HG03039 (cell line): ENCODE measurements around the gene DET1.

ENCODE experiments used
- ATAC-seq: cut with Tn5 transposase; IDR thresholded peaks from one replicate; pipeline ENCODE4 v1.9.1; 2021; ENCODE audit warnings: mild to moderate bottlenecking, moderate library complexity; ENCODE audit not compliant: unreplicated experiment

Gene DET1

DNA sequence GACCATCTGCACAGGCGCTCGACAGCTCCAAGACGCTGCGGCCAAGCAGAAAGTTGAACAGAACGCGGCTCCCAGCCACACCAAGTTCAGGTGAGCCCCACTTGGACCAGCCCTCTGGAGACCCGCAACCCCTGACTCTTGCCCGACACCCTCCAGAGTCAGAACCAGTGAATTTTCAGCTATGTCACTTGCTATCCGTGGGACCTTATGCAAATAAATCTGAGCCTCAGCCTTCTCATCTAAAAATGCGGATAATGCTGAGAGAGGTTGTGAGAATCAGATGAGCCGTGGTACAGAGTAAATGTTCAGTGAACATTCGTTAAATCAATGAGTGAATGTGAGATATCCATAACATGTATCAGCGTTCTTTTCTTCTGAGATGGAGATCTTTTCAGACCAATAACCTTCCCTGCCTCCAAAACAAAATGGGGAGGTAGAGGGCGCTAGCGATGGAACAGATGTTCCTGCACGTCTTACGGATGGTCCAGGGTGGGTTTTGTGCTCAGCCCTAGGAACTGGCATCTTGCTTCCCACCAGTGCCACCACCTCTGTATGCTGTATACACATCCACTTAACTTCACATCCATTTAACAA is 78.4 kb downstream of the DET1 start:
- ATAC-seq = peak; percentile 7

DNA sequence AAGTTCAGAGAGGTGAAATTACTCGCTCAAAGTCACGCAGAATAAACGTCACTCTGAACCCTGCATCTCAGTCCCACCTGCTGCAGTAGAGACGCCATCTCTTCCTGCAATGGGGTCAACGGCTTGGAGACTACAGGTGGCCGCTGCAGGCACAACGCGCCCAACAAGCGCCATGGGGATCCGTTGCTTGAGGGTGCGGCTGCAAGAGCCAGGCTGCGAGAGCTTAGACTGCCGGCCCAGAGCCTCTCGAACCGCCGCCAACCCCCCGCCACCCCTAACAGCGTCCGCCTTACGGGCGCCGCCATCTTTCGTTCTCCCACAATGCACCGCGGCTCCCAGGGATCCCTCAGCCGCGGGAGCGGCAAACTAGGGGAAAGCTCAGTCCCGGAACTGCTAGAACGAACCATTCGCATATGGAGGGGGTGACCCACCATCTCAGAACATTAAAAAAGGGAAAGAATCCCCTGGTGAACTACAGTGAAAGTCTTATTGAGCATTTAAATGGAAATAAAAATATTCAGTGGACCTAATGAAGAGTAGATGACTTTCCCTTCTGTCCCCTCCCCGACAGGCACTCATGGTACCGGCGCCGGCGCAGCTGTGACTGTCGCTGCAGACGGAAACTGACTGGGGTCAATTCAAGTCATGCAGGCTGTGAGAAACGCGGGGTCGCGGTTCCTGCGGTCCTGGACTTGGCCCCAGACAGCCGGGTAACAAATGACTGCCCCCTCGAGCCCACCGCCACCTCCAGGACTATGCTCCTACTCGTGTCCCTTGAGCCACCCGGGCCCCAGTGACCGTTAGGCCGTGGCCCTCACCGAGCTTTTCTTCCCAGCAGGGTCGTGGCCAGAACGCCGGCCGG is 79.2 kb downstream of the DET1 start, which contains the start of the genes MRPL46 and MRPS11:
Gene MRPL46, minus strand, starts transcription at position 316 of the 862 bp plus-strand sequence. Its CDS starts 11 bp downstream, at position 305.
Gene MRPS11, plus strand, starts transcription at position 636 of the 862 bp plus-strand sequence. Its CDS starts 10 bp downstream, at position 646.
- ATAC-seq = peak; percentile 89

DNA sequence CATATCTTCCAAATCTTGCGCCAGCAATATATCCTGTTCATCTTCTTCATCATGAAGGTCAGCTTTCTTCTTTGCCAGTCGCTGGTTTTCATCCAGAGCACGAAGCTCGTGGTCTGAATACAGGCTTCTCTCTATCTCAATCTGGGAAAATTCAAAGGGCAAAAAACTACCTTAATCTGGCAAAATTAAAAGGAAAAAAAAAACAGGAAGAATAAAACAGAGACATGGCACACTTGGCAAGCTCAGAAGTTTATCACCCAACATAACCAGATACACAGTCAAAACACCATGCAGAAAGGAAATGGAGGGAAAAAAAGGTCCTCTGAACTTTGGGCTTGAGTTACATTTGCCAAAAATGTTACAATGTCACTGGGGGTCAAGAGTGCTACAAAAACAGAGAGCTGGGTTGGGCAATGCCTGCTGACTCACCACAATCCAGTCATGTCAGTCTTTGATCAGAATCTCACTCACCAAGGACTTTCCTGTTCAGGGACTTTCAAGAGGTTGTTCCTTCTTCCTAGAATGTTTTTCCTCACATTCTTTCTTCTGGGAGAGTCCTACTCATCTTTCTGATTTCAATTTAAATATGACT is 80.8 kb downstream of the DET1 start:
- ATAC-seq = no peak

DNA sequence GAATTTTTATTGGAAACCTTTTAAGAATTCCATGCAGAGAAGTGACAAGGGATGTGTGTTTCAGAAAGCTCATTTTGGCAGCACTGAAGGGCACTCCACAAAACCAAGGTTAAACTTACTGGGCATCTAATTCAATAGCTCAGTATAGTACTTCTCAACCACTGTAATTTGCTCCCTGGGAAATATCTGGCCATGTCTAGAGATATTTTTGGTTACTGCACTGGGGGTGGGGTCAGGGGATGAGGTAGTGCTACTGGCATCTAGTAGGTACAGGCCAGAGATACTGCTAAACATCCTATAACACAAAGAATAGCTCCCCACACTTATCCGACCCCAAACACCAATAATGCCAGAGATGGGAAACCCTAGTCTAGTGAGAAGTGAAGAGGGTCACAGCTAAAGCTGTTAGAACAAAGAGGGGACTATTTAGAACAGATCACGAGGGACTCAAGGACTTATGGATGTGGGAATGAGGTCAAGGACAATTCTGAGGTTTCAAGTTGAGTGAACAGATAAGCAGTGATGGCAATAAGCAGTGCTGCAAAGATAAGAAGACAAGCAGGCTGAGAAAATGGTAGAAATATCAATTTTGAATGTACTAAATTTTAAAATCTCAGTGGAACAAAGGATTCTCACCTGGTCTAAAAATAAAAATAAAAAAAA is 82.5 kb downstream of the DET1 start:
- ATAC-seq = no peak
